DMS153 treated with DMSO at 0.1 percent for 48 hours (cell line): Measurements from ENCODE around the gene TDP1.
"Not testable (repeated sequence)": the region's sequence is repeated elsewhere in the genome, so short reads cannot be mapped to it uniquely, and the experiment has no call there.

Experiments
- DNase-seq: peaks from one replicate; lab custom pipeline; 2025; ENCODE audit not compliant: unreplicated experiment; lab: John Stamatoyannopoulos, UW

The TDP1 gene

DNA sequence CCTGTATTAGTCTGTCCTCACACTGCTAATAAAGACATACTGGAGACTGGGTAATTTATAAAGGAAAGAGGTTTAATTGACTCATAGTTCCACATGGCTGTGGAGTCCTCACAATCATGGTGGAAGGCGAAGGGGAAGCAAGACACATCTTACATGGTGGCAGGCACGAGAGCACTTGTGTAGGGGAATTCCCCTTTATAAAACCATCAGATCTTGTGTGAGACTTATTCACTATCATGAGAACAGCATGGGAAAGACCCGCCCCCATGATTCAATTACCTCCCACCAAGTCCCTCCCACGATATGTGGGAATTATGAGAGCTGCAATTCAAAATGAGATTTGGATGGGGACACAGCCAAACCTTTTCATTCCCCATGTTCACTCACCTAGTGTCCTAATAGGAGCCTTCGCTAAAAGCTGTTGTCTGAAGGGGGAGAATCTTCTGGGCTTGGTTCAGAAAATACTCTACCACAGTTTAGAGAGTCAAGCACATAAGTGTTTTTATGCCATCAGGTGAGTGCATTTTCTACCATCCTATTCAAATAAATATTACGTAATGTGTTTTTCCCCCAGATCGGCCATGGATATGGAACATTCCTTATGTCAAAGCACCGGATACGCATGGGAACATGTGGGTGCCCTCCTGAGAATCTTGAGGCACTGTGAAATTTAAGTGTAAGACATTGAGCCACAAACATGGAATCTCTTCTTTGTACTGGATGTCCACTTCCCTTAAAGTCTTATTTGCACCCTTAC, 86.9 kb downstream of the TDP1 start:
- DNase-seq: no peak

DNA sequence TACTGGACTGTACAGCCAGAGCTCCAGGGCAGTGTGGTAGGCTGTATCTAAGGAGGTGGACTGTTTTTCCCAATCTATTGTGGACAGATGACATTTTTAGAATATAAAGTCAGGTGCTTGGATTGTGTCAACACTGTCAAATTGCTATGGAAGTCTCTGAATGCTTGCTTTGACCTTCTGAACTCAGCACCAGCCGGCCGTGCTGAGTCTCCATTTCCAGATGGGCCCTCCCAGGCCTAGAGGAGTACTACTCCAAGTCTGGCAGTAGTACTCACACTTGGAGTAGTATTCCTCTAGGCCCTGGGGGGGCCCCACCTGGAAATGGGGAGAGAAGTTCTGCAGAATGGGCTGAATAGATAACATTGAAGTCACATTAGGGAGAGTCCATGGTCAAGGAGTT, 89.9 kb downstream of the TDP1 start:
- no peak for DNase-seq

DNA sequence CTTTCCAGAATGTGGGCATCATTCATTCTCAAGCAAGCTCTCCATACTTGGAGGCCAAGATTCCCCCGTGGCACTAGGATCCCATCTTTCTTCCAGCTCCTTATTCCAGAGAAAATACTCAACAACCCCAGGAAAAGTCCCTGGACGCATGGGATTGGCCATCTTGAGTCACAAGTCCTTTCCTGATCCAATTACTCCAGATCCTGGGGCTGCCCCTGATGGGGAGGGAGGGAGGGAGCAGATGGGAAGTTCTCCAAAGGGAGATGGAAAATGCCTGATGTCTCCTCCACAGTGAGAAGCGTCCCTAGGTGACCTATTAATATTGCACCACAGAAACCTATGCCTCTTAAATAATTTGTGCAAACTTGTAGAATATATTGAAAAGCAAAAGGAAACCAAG, 93.7 kb downstream of the TDP1 start:
- no peak for DNase-seq

DNA sequence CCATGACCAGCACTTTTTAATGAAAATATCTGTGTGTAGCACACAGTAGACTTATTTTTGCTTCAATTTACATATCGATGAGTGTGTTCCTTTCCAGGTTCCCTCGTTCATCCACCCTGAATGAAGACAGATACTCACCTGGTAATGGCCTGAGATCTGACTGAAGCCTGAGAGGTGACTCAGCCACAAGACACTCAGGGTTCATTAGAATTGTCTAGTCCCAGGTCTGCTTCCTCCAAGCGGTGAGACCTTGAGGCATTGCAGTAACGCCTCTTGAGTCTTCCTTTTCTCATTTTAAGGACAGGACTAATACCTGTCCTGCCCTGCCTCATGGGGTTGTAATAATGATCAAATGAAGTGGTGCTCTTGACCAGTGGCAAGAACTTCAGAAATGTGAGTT, 94.5 kb downstream of the TDP1 start:
- no peak for DNase-seq

DNA sequence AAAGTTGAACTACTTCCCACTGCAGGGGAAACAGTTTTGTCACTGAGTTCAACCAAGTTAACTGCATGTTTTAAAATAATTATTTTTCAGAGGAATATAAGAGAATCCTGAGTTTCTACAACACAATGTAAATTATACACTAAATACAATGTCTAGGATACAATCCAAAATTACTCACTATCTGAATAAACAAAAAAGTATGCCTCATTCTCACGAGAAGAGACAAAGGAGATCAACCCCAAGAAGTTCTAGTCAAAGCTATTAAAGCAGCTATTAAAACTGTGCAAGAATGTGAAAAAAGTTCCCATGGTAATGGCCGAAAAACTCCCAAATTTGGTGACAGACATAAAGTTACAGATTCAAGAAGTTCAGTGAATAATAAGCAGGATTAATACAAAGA, 97.3 kb downstream of the TDP1 start:
- no peak for DNase-seq

DNA sequence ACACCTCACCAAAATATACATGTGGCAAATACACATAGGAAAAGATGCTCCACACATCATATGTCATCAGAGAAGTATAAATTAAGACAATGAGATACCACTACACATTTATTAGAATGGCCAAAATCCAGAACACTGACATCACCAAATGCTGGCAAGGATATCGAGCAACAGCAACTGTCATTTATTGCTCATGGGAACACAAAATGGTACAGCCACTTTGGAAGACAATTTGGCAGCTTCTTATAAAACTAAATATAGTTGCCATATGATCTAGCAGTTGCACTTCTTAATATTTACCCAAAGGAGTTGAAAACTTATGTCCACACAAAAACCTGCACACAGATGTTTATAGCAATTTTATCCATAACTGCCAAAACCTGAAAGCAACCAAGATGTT, 99.1 kb downstream of the TDP1 start:
- DNase-seq: no peak

DNA sequence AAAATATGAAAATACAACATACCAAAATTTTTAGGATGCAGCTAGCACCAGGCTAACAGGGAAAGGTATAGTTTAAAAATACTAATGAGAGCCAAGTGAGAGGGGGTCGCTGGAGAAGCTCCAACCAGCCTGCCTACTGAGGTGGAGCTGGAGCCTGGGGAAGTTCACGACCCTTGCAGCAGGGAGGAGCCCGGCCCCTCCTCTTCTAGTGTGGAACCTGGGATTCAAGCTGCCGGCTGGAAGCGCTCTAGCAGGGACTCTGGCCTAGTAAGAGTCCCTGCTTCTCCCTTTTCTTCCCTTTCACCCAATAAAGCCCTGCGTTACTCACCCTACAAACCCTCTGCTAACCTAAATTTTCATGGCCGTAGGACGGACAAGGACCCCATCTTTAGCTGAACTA, 101.1 kb downstream of the TDP1 start:
- no peak for DNase-seq

DNA sequence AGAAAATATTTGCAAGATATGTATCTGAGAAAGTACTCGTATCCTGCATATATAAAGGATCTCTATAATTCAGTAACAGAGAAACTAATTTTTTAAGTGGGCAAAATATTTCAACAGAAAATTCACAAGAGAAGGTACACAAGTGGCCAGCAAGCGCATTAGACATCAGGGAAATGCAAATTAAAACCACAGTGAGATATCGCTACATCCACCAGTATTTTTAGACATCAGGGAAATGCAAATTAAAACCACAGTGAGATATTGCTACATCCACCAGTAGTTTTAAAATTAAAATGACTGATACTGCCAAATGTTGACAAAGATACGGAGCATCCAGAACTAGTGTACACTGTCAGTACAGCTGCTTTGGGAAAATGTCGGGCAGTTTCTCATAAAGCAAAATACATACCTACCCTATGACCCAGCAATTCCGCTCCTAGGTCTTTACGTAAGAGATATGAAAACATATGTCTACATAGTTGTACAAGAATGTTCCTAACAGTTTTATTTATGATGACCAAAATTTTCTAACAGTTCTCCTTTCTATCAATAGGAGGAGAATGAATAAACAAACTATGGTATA, 103.2 kb downstream of the TDP1 start:
- no peak for DNase-seq

DNA sequence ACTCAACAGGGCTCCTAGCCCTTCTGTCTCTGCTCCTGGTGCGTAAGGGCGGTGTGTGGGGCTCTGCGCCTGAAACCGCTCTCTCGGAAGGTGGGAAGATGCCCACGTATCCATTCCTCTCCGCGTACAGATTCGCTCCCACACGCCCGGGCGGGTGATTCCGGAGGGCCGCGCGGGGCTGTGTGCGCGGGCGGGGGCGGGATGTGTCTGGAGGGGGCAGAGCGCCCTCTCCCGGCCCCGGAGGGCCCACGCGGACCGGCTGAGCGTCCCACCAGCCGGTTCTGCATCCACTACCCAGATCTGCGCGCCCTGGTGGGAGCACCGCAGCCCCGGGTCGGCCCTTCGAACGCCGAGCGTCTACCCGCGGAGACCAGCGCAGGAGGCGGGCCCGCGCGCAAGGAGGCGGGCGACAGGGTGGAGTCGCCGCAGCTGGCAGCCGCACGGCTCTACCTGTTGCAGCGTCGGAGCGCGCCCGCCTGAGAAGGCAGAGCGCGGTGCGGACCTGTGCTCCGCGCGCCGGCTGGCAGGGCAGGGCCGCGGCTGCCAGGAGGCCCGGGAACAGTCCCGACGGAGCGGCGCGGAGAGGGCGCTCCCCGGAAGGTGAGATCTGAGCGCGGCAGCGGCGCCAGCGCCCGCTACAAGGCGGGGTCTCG, 104.7 kb downstream of the TDP1 start:
- peak; percentile 28 for DNase-seq

DNA sequence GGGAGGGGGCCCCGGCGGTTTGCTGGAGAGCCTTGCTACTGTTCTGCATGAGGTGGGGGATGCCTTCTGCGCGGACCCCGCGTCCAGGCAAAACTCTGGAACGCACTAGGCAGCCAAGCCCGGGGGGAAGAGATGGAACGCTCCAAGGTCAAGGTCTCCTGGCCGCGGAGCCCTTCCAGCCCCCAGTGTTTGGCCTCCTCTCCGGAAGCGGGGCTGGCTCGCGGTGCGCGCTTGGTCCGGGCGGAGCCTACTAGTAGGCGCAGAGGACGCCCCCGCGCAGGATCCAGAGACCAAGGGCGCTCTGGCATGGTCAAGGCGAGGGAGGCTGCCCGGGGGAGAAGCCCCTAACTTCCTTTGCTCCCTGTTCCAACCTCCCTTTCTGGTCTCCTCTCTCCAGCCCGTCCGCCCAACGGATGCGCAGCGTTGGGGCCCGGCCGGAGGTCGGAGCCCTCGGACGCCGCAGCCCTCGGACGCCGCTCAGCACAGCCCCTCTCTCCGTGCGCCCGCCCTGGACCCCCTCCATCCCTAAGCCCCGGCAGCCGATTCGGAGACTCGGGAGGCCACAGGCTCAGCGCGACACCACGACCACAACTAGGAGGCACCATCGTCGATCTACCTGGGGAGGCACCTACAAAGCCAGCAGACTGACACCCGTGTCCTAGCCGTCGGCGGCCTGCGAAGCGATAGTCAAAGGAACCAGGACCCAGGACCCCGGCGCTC, 105.4 kb downstream of the TDP1 start:
- DNase-seq: no peak

DNA sequence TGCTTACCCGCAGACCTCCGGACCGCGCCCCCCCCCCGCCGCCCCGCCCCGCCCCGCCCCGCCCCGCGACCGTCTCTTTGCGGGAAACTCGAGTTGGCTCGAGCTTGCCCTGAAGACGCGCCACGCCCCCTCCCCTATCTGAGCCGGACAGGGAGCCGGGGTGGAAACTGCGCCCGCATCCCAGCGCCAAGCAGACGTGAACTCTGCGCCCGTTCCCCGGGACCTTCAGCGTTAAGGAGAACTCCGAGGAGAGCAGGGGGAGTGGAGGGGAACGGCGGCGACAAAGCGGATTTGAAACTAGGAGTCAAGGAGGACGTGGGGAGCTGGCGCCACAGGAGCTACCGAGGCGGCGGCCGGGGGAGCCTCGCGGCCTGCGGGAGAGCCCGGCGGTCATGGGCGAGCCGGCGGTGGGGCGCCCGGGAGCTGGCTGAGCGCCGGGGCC, 106.0 kb downstream of the TDP1 start, which contains the start of gene KCNK13:
Gene KCNK13, plus strand, starts transcription at position 310 of the 442 bp plus-strand sequence. CDS start 212 bp downstream, outside the sequence.
- no peak for DNase-seq

DNA sequence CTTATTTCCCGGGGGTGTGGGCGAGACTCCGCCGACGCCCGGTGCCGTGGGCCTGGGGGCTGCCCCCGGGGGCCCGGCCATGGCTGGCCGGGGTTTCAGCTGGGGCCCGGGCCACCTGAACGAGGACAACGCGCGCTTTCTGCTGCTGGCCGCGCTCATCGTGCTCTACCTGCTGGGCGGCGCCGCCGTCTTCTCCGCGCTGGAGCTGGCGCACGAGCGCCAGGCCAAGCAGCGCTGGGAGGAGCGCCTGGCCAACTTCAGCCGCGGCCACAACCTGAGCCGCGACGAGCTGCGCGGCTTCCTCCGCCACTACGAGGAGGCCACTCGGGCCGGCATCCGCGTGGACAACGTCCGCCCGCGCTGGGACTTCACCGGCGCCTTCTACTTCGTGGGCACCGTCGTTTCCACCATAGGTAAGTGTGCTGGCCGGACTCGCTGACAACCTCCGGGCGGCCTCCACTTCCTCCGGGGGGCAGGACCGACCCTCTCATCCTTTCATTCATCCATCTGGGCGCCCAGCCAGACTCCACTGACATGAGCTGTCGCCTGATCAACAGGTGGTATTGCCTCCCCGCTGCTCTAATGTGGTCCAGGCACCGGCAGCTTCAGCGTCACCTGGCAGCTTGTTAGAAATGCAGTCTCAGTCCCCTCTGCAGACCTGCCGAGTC, 106.5 kb downstream of the TDP1 start:
- DNase-seq: peak; percentile 35

DNA sequence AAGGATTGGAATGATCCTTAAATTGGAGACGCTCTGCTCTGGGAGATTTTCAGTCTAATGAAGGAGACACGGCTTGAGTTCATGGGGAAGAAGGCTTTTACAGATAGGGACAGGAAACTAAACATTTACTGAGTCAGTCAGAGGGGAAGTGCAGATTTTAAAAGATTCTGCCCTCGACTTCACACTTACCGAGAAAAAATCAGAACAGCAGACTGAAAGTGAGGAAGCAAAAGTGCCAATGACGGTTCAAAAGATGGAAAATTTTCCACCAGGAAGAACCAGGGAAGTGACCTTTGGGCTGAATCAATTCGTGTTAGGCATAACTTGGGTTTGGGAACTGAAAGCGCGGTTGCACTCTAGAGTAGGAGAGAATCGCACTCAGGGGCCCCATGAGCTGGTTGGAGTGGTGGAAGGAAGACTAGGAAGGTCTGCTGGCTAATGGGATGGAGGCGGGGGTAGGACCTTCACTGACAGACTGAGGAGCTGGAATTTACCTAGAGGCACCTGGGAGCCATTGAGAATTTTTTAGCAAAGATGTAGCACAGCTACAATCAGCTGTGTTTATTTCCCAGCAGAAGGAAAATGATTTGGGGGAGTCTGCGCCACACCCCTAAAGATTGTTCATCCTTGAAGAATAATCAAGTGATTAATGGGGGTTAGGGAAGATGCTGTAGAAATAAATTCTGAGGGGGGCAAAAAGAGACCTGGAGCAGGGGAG, 107.3 kb downstream of the TDP1 start:
- DNase-seq: no peak

DNA sequence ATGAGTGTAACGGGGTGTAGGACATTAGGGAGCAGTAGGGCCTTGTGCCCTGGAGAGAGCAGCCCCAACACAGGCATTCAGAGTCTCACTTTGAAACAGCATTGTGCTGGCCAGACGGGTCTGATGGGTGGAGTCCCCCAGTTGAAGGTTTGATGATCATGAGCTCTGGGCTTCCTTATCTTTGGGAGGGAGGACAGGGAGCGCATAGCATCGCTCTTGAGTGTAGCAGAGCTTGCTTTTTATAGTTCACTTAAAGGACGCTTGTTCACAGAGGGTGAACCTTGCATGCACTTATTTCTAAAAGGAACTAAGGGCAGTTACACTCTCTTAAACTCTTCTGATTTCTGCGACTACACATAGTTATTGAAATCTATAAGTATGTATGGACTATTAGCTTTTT, 116.6 kb downstream of the TDP1 start:
- no peak for DNase-seq

DNA sequence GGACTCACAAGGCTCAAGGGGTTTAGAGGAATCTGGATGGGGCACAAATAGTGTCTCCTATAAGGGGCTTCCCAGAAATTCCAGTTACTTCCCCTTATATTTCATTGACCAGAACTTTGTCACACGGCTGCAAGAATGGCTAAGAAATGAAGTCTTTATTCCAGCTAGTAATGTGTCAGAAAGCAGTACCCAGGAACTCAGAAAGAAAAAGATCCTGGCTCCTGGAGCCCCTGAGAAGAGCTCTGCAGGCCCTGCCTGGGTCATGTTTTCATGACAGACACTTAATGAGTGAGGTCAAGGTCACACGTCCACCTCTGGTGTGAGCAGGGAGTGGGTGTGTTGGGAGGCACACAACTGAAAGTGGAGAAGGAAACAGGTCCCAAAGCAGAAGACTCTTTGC, 123.8 kb downstream of the TDP1 start:
- DNase-seq: no peak

DNA sequence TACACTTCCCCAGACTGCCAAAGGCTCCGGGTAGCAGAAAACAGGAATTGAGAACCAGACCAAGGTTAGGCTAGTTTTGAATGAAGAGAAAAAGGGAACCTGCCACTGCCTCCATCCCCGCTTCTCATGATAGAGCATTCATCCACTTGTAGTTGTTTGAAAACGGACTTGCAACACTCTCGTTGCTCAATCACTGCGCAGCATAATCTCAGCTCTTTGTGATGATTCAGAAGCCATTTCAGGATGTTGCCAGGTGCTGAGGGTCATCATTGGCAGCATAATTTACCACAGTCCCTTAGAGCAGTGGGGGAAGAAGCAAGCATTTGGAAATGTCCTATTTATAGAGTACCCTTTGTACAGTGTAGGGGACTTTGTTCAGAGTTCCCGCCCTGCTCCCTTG, 131.7 kb downstream of the TDP1 start:
- DNase-seq: no peak

DNA sequence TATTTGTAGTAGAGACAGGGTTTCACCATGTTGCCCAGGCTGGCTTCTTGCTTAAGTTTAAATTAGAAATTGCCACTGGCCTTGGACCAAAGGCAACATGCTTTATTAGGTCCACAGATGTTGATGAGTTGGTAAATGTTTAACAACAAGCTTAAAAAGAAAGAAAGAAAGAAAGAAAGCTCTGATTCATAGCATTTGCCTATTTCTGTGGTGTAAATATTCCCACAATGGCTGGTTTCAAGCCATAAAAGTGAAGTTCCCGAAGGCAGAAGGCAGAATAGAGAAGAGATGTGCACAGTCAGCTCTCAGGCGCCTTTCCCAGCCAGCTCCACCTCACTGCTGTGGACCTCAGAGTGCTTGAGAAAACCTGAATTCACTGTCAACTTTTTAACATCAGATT, 132.4 kb downstream of the TDP1 start:
- no peak for DNase-seq

DNA sequence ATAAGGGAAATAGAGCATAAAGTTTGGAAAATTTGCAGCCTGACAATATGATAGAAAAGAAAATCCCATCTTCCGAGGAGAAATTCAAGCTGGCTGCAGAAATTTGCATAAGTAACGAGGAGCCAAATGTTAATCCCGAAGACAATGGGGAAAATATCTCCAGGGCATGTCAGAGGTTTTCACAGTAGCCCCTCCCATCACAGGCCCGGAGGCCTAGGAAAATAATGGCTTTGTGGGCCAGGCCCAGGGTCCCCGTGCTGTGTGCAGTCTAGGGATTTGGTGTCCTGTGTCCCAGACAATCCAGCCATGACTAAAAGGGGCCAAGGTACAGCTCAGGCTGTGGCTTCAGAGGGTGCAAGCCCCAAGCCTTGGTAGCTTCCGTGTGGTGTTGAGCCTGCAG, 133.8 kb downstream of the TDP1 start:
- not testable (repeated sequence) for DNase-seq

DNA sequence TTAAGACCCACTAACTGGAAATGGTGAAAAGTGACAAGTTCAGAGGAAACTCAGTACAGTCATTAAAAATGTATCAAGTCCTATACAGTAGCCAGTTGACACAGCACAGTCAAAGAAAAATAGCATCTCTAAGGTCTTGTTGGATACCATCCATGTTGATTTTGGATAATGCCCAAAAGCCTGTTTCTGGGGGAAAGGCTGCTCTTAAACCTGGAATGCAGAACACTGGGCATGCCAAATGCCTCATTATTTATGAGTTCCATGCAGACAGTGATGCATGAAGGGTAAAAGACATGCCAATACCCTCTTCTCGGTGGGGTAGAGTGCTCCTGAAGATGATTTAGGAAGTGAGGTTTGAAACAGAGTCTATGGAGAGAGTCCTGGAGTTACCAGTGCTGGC, 135.7 kb downstream of the TDP1 start:
- DNase-seq: no peak

DNA sequence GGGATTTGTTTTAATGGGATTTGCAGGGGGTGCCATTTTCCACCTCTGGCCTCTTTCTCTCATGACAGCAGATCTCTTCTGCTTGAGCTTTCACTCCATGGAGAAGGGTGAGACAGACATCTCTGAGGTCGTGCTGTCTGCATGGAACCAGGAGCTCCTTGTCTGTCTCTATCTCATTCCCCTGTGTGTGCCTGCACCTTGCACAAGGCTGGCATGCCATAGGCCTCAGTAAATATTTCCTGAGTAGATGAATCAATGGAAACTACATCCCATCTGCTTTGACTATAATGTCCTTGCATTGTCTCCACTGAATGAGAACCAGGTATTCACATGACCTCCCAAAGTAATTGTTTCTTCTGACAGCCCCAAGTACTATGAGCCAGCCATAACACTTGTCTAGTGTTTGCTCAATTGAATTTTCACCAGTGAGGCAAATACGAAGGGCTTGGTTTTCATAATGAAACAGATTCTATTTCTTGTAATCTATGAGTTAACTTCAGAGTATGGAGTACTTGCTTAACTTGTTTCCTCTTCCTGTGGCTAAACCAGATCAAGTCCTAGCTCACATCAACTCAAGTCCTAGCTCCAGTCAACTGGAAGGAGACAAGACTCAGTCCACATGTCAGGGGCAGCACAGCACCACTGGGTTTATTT, 138.3 kb downstream of the TDP1 start:
- no peak for DNase-seq
